T-helper 17 cell (primary cell): Measurements from ENCODE around the gene ZNF512B. TPM values are rescaled to one million over a fixed set of nuclear protein-coding genes. Genes with fewer than 3 reads are reported as not detected.

Experiments used
- ATAC-seq: fragments of 150-1000 bp; cut with Tn5 transposase; 2 replicates; pipeline ENCODE4 v1.10.0; 2021; ENCODE audit warnings: mild to moderate bottlenecking, moderate library complexity
- DNase-seq, 3 donors: peaks; one replicate each; pipeline versions ENCODE4 v3.0.0 to v3.0.0-alpha.2; 2020 to 2021
- H3K9me3 ChIP-seq: one replicate; pipeline ENCODE4 v1.7.0; 2013; ENCODE audit warnings: low read length, mild to moderate bottlenecking; ENCODE audit not compliant: control insufficient read depth, poor library complexity, severe bottlenecking
- H3K27ac Mint-ChIP-seq: one replicate; pipeline ENCODE4 v1.8.0; 2022; ENCODE audit warnings: mild to moderate bottlenecking, moderate library complexity, mixed read lengths
- H3K27me3 Mint-ChIP-seq: one replicate; pipeline ENCODE4 v1.8.0; 2022; ENCODE audit warnings: mixed read lengths
- H3K36me3 Mint-ChIP-seq: one replicate; pipeline ENCODE4 v1.8.0; 2022; ENCODE audit warnings: low read depth, mixed read lengths
- H3K4me1 Mint-ChIP-seq: one replicate; pipeline ENCODE4 v1.8.0; 2022; ENCODE audit warnings: mild to moderate bottlenecking, mixed read lengths
- H3K4me3 Mint-ChIP-seq: one replicate; pipeline ENCODE4 v1.8.0; 2022; ENCODE audit warnings: mild to moderate bottlenecking, moderate library complexity, mixed read lengths
- total RNA-seq, 4 donors: library from RNA in 2 of 4; stranded (reverse) in 2 of 4; gene quantifications; one replicate each; pipeline ENCODE4 v1.2.3 and lab custom pipeline; 2022 to 2026

The ZNF512B gene
- total RNA-seq, 2 donors from 2014 or later = 17.9 to 18.8 TPM

DNA sequence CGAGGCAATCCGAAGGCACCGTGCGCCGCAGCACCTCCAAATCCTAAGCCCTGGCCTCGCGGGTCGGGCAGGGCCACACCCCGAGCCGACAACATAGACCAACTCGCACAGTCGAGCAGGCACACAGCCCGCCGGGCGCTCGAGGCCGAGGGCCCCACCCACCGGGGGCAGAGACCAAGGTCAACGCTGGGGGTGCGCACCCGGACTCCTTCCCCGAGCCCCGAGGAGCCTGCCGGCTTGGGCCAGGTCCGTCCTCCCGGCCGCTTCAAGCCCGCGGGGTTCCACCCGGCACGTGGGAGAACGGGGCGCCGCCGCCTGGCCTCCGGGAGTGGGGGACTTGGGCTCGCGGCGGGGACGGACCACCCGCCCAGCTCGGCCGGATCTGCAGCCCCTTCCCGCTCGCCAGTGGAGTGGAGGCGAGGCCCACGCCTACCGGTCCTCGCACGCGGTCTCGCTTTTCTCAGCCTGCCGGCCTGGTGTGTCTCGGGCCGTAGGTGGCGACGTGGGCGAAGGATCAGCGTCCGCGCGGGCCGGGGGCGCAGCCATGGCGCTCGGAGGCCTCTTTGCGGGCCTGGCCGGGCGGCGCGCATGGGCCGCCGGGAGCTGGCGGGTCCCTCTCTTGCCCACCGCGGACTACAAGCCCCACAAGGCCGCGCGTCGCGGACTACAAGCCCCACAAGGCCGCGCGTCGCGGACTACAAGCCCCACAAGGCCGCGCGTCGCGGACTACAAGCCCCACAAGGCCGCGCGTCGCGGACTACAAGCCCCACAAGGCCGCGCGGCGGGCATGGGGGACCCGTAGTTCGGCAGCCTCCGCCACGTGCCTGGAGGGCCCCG is 13.7 kb downstream of the ZNF512B start, which contains the start of gene UCKL1:
UCKL1 (minus strand) TSS at position 590 of the 837 bp plus-strand sequence; CDS start at position 546, 44 bp downstream.
- no peaks in the 10 kb centered on the region for H3K9me3 ChIP-seq
- peak; percentile 85 to 88 (median 85) for DNase-seq
- Mint-ChIP-seq H3K36me3 (no peaks in the 10 kb centered on the region), H3K27ac (peak within 1 kb of the TSS; percentile 92), H3K4me1 (peaks cover 23% of the 10 kb centered on the region), H3K27me3 (no peaks in the 10 kb centered on the region), H3K4me3 (peak within 1 kb of the TSS; percentile 85)
- ATAC-seq = peak; percentile 88

DNA sequence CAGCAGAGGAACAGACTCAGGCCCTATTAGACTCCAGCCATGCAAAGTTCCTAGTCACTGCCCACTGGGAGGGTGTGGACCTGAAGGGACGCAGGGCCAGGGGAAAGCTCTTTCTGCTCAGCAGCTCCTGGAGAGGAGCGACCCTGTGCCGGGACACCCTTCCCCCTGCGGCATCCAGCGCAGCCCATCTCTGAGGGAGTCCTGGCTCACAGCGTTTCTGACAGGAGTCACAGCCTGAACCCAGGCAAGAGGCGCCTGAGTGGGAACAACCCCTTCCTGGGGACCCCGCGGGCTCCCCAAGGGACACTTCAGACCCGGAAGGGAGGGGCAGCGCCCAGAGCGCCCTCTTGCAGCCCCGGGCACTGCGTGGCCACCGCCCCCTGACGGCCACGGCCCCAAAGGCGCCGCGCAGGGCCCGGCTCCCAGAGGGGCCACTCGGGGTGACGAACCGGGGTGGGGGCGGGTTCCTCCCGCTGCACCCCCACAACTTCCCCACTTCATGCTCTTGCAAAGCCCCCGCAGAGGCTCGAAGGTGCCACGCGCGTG is 14.4 kb downstream of the ZNF512B start:
- Mint-ChIP-seq H3K4me3 (peak overlapping the region; percentile 85), H3K27ac (peak overlapping the region; percentile 92), H3K36me3 (no peaks in the 10 kb centered on the region), H3K27me3 (no peaks in the 10 kb centered on the region), H3K4me1 (peaks cover 23% of the 10 kb centered on the region)
- DNase-seq (peak; percentile 32 to 36 (median 36)), ATAC-seq (peak; percentile 3)
- H3K9me3 ChIP-seq = no peaks in the 10 kb centered on the region

DNA sequence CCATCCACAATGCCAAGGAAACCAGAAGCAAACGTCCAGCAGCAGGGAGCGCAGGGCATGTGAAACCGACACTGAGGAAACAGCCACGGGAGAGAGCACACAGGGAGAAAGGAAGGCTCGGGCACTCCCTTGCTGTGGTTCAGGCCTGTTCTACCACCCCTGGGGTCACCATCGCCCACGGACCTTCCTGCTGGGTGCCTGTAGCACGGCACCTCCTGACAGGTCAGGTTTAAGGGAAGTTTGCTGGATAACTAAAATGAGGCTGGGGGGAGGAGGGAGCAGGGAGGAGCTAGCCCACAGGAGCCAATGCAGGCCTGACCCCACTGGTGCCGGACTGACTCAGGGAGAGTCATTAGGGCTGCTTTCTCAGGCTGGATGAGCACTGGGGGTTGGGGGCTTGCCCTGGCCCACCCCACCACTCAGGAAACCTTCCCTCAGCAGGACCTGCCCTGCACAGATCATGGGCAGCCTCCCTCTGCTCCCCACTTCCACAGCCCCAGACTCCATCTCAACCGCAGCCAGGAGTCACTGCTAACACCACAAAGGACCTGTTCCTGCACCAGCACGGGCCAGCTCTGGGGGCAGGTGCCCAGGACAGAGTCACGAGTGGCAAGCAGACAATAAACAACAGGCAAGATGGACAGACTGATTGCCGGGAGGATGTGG is 15.8 kb downstream of the ZNF512B start:
- H3K27ac Mint-ChIP-seq = peak overlapping the region; percentile 92
- peaks cover 25% of the 10 kb centered on the region for H3K4me1 Mint-ChIP-seq

DNA sequence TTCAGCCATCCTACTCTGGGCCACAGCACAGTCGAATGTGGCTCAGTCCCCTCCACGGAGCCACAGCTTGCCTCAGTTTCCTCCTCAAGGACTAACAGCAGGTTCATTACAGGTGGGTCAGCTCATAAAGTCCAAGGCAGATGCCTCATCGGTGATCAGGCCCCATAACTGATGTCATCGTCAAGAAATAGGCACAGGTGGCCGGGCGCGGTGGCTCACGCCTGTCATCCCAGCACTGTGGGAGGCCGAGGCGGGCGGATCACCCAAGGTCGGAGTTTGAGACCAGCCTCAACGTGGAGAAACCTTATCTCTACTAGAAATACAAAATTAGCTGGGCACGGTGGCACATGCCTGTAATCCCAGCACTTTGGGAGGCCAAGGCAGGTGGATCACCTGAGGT is 17.0 kb downstream of the ZNF512B start:
- H3K9me3 ChIP-seq = no peaks in the 10 kb centered on the region
- ATAC-seq (no peak), DNase-seq (no peak)
- H3K27ac Mint-ChIP-seq = peak overlapping the region; percentile 92
- H3K36me3 Mint-ChIP-seq = no peaks in the 10 kb centered on the region
- no peaks in the 10 kb centered on the region for H3K27me3 Mint-ChIP-seq
- peaks cover 34% of the 10 kb centered on the region for H3K4me1 Mint-ChIP-seq
- no peak overlapping the region for H3K4me3 Mint-ChIP-seq

More for the DNA sequence above, 15.8 kb downstream of the ZNF512B start:
- Mint-ChIP-seq H3K27me3 (no peaks in the 10 kb centered on the region), H3K4me3 (peak overlapping the region; percentile 91), H3K36me3 (no peaks in the 10 kb centered on the region)
- DNase-seq (peak in 1 of 3 donors; percentile 4), ATAC-seq (no peak)
- no peaks in the 10 kb centered on the region for H3K9me3 ChIP-seq

GRCh38 chr20:63952210-63952535 is 17.6 kb downstream of the ZNF512B start:
- H3K4me1 Mint-ChIP-seq = peaks cover 35% of the 10 kb centered on the region

GRCh38 chr20:63951398-63952209 is 18.1 kb downstream of the ZNF512B start:
- H3K9me3 ChIP-seq = no peaks in the 10 kb centered on the region
- Mint-ChIP-seq H3K27ac (no peak overlapping the region), H3K36me3 (no peaks in the 10 kb centered on the region), H3K27me3 (no peaks in the 10 kb centered on the region), H3K4me3 (no peak overlapping the region), H3K4me1 (peaks cover 38% of the 10 kb centered on the region)
- ATAC-seq (no peak), DNase-seq (no peak)

More at GRCh38 chr20:63952210-63952535, 17.6 kb downstream of the ZNF512B start:
- Mint-ChIP-seq H3K27me3 (no peaks in the 10 kb centered on the region), H3K27ac (no peak overlapping the region), H3K36me3 (no peaks in the 10 kb centered on the region), H3K4me3 (no peak overlapping the region)
- ATAC-seq = no peak
- no peaks in the 10 kb centered on the region for H3K9me3 ChIP-seq
- DNase-seq = no peak

- H3K4me1 Mint-ChIP-seq = peaks cover 38% of the 10 kb centered on the region
- no peaks in the 10 kb centered on the region for H3K9me3 ChIP-seq
- H3K36me3 Mint-ChIP-seq = no peaks in the 10 kb centered on the region
- DNase-seq = no peak
- no peaks in the 10 kb centered on the region for H3K27me3 Mint-ChIP-seq
- no peak overlapping the region for H3K27ac Mint-ChIP-seq
- ATAC-seq = no peak
- no peak overlapping the region for H3K4me3 Mint-ChIP-seq
Observed at GRCh38 chr20:63950701-63951397, 18.9 kb downstream of the ZNF512B start.

DNA sequence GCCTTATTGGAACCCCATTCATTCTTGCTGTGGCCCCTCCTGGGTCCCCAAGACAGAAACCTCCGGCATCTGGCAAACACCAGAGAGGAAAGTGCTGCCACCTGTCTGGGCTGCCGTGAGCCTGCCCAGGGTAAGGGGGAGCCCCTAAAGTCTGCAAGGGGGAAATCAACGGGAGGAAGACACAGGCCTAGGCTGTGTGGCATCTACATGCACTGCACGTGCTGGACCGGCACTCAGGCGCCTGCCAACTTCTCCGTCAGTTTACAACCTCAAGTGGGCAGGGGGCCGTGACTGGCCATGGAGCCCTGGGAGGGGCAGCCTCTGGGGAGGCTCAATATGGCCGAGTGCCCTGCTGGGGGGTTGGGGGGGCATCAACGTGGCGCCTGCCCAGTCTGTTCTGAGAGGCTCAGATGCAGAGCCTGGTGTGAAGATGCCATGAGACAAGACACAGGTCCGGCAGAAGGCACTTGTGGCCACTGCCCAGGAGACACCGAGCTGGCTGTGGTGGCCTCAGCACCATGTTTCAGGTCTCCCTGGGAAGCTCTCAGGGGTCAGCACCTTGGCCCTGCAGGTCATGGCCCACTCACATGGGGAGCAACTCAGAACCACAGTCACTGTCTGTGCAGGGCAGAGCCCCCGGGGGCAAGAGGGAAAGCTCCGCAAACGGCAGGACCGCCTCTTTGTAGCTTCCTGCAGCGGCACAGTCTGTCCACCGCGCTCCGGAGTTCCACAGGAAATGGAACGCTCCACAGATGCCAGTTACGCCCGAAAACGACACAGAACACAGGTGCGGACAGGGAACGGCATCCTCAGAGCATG is 21.9 kb downstream of the ZNF512B start:
- no peaks in the 10 kb centered on the region for H3K9me3 ChIP-seq
- DNase-seq = no peak
- H3K4me1 Mint-ChIP-seq = peaks cover 24% of the 10 kb centered on the region
- peak overlapping the region; percentile 95 for H3K27ac Mint-ChIP-seq
- no peaks in the 10 kb centered on the region for H3K36me3 Mint-ChIP-seq
- no peaks in the 10 kb centered on the region for H3K27me3 Mint-ChIP-seq
- peak overlapping the region; percentile 90 for H3K4me3 Mint-ChIP-seq
- peak; percentile 32 for ATAC-seq

DNA sequence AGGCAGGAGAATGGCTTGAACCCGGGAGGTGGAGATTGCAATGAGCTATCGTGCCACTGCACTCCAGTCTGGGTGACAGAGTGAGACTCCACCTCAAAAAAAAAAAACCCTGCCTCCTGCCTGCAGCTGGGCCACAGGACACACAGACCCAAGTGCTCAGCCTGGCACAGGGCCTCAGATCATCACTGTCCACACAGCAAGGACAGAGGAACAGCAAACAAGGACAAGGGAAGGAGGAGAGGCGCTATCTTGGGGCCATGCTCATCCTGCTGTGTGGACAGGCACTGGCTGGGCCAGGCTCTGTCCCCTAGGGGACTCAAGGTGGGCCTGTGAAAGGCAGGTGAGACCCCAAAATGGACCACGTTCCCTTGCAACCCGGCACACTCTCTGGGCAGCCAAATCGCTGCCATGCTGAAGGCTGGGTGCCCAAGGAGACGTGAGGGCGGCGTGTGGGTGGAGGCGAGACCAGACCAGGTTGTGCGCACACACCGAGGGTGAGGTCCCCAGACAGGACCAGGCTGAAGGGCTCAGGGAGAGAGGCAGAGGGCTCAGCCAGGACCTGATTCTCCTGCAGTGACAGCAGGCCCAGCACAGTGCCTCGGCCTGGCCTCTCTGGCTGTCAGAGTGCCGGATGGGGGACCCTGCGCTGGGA is 22.6 kb downstream of the ZNF512B start:
- H3K27ac Mint-ChIP-seq = peak overlapping the region; percentile 95
- ATAC-seq = no peak
- no peak for DNase-seq
- peak overlapping the region; percentile 90 for H3K4me3 Mint-ChIP-seq
- H3K36me3 Mint-ChIP-seq = no peaks in the 10 kb centered on the region
- H3K4me1 Mint-ChIP-seq = peaks cover 24% of the 10 kb centered on the region
- no peaks in the 10 kb centered on the region for H3K27me3 Mint-ChIP-seq
- no peaks in the 10 kb centered on the region for H3K9me3 ChIP-seq

- no peak for DNase-seq
- Mint-ChIP-seq H3K27me3 (no peaks in the 10 kb centered on the region), H3K4me1 (peaks cover 25% of the 10 kb centered on the region), H3K4me3 (peak overlapping the region; percentile 3), H3K27ac (peak overlapping the region; percentile 95), H3K36me3 (no peaks in the 10 kb centered on the region)
- ATAC-seq = no peak
- H3K9me3 ChIP-seq = no peaks in the 10 kb centered on the region
Observed at GRCh38 chr20:63945921-63946920, 23.5 kb downstream of the ZNF512B start.
